Upper lobe of right lung (tissue), 1 donor: ENCODE results near the gene TAAR5. TPM values are rescaled to one million over a fixed set of nuclear protein-coding genes. Genes with fewer than 3 reads are reported as not detected.
"Not testable (repeated sequence)": the region's sequence is repeated elsewhere in the genome, so short reads cannot be mapped to it uniquely, and the experiment has no call there.

Source experiments
- ATAC-seq: fragments of 200-7000 bp; cut with Tn5 transposase; one replicate; pipeline ENCODE4 v1.9.1; 2020; ENCODE audit warnings: mild to moderate bottlenecking, moderate library complexity
- DNase-seq: peaks from one replicate; pipeline ENCODE4 v3.0.0-alpha.2; 2020
- H3K27ac ChIP-seq: fragments of 200-600 bp; one replicate; pipeline ENCODE4 v1.8.0; 2022
- H3K27me3 ChIP-seq: fragments of 200-600 bp; one replicate; pipeline ENCODE4 v1.8.0; 2022; ENCODE audit warnings: mild to moderate bottlenecking
- H3K36me3 ChIP-seq: fragments of 200-600 bp; one replicate; pipeline ENCODE4 v1.8.0; 2022
- H3K4me1 ChIP-seq: fragments of 200-600 bp; one replicate; pipeline ENCODE4 v1.8.0; 2022
- H3K4me3 ChIP-seq: fragments of 200-600 bp; one replicate; pipeline ENCODE4 v1.8.0; 2022; ENCODE audit warnings: mild to moderate bottlenecking
- H3K9me3 ChIP-seq: fragments of 200-600 bp; one replicate; pipeline ENCODE4 v1.8.0; 2022
- CTCF ChIP-seq: fragments of 200-600 bp; IDR thresholded peaks from one replicate; pipeline ENCODE4 v1.8.0; 2022; ENCODE audit warnings: antibody characterized with exemption
- intact Hi-C: fragments of 100-400 bp; cut with DNase I; formaldehyde crosslinking; loops from one replicate; pipeline ENCODE4 v1.11.0; 2022
- total RNA-seq: library from RNA; stranded (reverse); fragmentation: NEBNext Ultra II Directional; extraction: Animal tissue kit (Norgen Biotek cat#: 25700); gene quantifications from one replicate; pipeline ENCODE4 v1.2.1, GENCODE V29; 2021
- donor health status: DM: no; HTN: yes; CAD: no; lungs with severe emphysema.

Gene TAAR5
- total RNA-seq, 1 donor from 2014 or later = not detected

- Histone ChIP-seq H3K27ac (no peak overlapping the region), H3K4me1 (no peaks in the 10 kb centered on the region), H3K36me3 (no peaks in the 10 kb centered on the region), H3K27me3 (peaks cover 10% of the 10 kb centered on the region), H3K9me3 (no peaks in the 10 kb centered on the region), H3K4me3 (no peak overlapping the region)
- no peak for TF ChIP-seq CTCF
- ATAC-seq (no peak), DNase-seq (no peak)
- intact Hi-C loops = no loop called here
These were observed 20.9 kb downstream of the TAAR5 start for GRCh38 chr6:132568611-132569010.

GRCh38 chr6:132567566-132567965, 22.0 kb downstream of the TAAR5 start:
- H3K27me3 ChIP-seq = peaks cover 10% of the 10 kb centered on the region
- H3K4me3 ChIP-seq = no peak overlapping the region
- no peak for TF ChIP-seq CTCF
- ATAC-seq (no peak), DNase-seq (no peak)
- no peaks in the 10 kb centered on the region for H3K4me1 ChIP-seq
- no peaks in the 10 kb centered on the region for H3K9me3 ChIP-seq
- no peaks in the 10 kb centered on the region for H3K36me3 ChIP-seq
- no peak overlapping the region for H3K27ac ChIP-seq
- intact Hi-C loops = no loop called here

- ATAC-seq (no peak), DNase-seq (no peak)
- intact Hi-C loops = no loop called here
- H3K27me3 ChIP-seq = peaks cover 10% of the 10 kb centered on the region
- no peak overlapping the region for H3K27ac ChIP-seq
- no peak for TF ChIP-seq CTCF
- H3K4me1 ChIP-seq = no peaks in the 10 kb centered on the region
- H3K36me3 ChIP-seq = no peaks in the 10 kb centered on the region
- no peaks in the 10 kb centered on the region for H3K9me3 ChIP-seq
- no peak overlapping the region for H3K4me3 ChIP-seq
These were observed 23.1 kb downstream of the TAAR5 start for GRCh38 chr6:132566404-132566803.

GRCh38 chr6:132560087-132560486, 29.5 kb downstream of the TAAR5 start:
- not testable (repeated sequence) for DNase-seq, ATAC-seq

GRCh38 chr6:132552372-132552771, 37.2 kb downstream of the TAAR5 start, which contains the start of gene TAAR8:
Gene TAAR8 (plus strand): TSS chr6:132552672. CDS start chr6:132552693, 21 bp downstream.
- no peak for TF ChIP-seq CTCF
- no peaks in the 10 kb centered on the region for H3K4me1 ChIP-seq
- H3K27me3 ChIP-seq = peaks cover 8% of the 10 kb centered on the region
- intact Hi-C loops = no loop called here
- ATAC-seq = no peak
- H3K4me3 ChIP-seq = no peak within 1 kb of the TSS
- no peak within 1 kb of the TSS for H3K27ac ChIP-seq
- H3K36me3 ChIP-seq = no peaks in the 10 kb centered on the region
- H3K9me3 ChIP-seq = no peaks in the 10 kb centered on the region
- DNase-seq = no peak

More at GRCh38 chr6:132560087-132560486, 29.5 kb downstream of the TAAR5 start:
- intact Hi-C loops, H3K9me3 ChIP-seq, H3K36me3 ChIP-seq, H3K4me3 ChIP-seq, H3K4me1 ChIP-seq, H3K27me3 ChIP-seq, H3K27ac ChIP-seq: not testable (repeated sequence)

- intact Hi-C loops = no loop called here
- Histone ChIP-seq H3K4me3 (no peak overlapping the region), H3K4me1 (no peaks in the 10 kb centered on the region), H3K27me3 (peaks cover 8% of the 10 kb centered on the region), H3K36me3 (no peaks in the 10 kb centered on the region), H3K27ac (no peak overlapping the region), H3K9me3 (no peaks in the 10 kb centered on the region)
- DNase-seq = no peak
- no peak for ATAC-seq
- no peak for TF ChIP-seq CTCF
These were observed 38.3 kb downstream of the TAAR5 start for GRCh38 chr6:132551214-132551613.
